Upper lobe of left lung (tissue), 6 donors: ENCODE data around the gene LRG1. TPM values are rescaled to one million over a fixed set of nuclear protein-coding genes. Genes with fewer than 3 reads are reported as not detected.
"Not testable (repeated sequence)": the region's sequence is repeated elsewhere in the genome, so short reads cannot be mapped to it uniquely, and the experiment has no call there.

Source experiments
- ATAC-seq, 2 donors: fragments of 200-7000 bp; cut with Tn5 transposase; one replicate each; pipeline ENCODE4 v1.9.1; 2022; ENCODE audit warnings: mild to moderate bottlenecking in 2 of 2, moderate library complexity in 2 of 2; ENCODE audit not compliant: low FRiP score in 2 of 2
- DNase-seq, 2 donors: peaks; one replicate each; pipeline ENCODE4 v3.0.0-alpha.2; 2019 to 2020
- H3K27ac ChIP-seq, 4 donors: fragments of 200-600 bp; sonication (generic); one replicate each; pipeline ENCODE4 v1.5.1; 2016 to 2019
- H3K27me3 ChIP-seq, 4 donors: fragments of 200-600 bp; sonication (generic); one replicate each; pipeline ENCODE4 v1.5.1; 2017 to 2019
- H3K36me3 ChIP-seq, 4 donors: fragments of 200-600 bp; sonication (generic); one replicate each; pipeline ENCODE4 v1.5.1; 2016 to 2019
- H3K4me1 ChIP-seq, 4 donors: fragments of 200-600 bp; sonication (generic); one replicate each; pipeline ENCODE4 v1.5.1; 2018 to 2019
- H3K4me3 ChIP-seq, 4 donors: fragments of 200-600 bp; sonication (generic); one replicate each; pipeline ENCODE4 v1.5.1; 2017 to 2019; ENCODE audit warnings: mild to moderate bottlenecking in 2 of 4, moderate library complexity in 1 of 4
- H3K9me3 ChIP-seq, 4 donors: fragments of 200-600 bp; sonication (generic); one replicate each; pipeline ENCODE4 v1.5.1; 2018 to 2019
- CTCF ChIP-seq, 6 experiments: fragments of 450-650 bp in 4 of 6; fragments of 200-600 bp in 2 of 6; sonication (generic) in 2 of 6; IDR thresholded peaks; one replicate each; pipeline ENCODE4 v1.5.1; 2016 to 2019; ENCODE audit warnings: antibody characterized with exemption in 6 of 6
- EP300 ChIP-seq, 4 donors: sonication (generic); formaldehyde crosslinking; IDR thresholded peaks; one replicate each; pipeline ENCODE4 v1.5.1; 2017; ENCODE audit warnings: antibody characterized with exemption in 4 of 4, control low read depth in 2 of 4
- POLR2A ChIP-seq, 4 donors: fragments of 450-650 bp; IDR thresholded peaks; one replicate each; pipeline ENCODE4 v1.5.1; 2016 to 2017; ENCODE audit warnings: antibody characterized with exemption in 4 of 4, mild to moderate bottlenecking in 2 of 4
- POLR2AphosphoS5 ChIP-seq, 2 donors: sonication (generic); formaldehyde crosslinking; IDR thresholded peaks; one replicate each; pipeline ENCODE4 v1.5.1; 2017; ENCODE audit warnings: antibody characterized with exemption in 2 of 2
- WGBS, 2 donors: methylation state at CpG; one replicate each; pipeline ENCODE4 v1.1.5; 2017 to 2018; 5-methylcytosine and 5-hydroxymethylcytosine counted together
- total RNA-seq, 6 donors: library from RNA; depleted of rRNA in 4 of 6; stranded (reverse); fragments of >200 nt in 4 of 6; gene quantifications; one replicate each; pipeline versions ENCODE4 v1.1.0 to v1.2.1, GENCODE V29; 2016 to 2021
- donor health status: DM: no; HTN: no; CAD: no; lungs with moderate emphysema.
- donor health status: DM: no; HTN: yes; CAD: no; lungs with severe emphysema.

LRG1 gene
- total RNA-seq, 6 donors from 2014 or later: 7.3 to 19.9 (median 12.2) TPM

- Histone ChIP-seq H3K27ac (no peak overlapping the region), H3K4me3 (no peak overlapping the region), H3K9me3 (no peaks in the 10 kb centered on the region), H3K4me1 (no peaks in the 10 kb centered on the region), H3K36me3 (no peaks in the 10 kb centered on the region), H3K27me3 (no peaks in the 10 kb centered on the region)
- no peak for DNase-seq
- TF ChIP-seq POLR2AphosphoS5 (IDR thresholded peaks at IDR 0.05) (no peak), CTCF (IDR thresholded peaks at IDR 0.05) (no peak), POLR2A (IDR thresholded peaks at IDR 0.05) (no peak), EP300 (IDR thresholded peaks at IDR 0.05) (no peak)
- ATAC-seq: no peak
- WGBS, 2 donors: 78 to 86% methylated on average over 11 to 15 of the region's 15 CpGs
These were observed 11.0 kb downstream of the LRG1 start for GRCh38 chr19:4528843-4529242.

- not testable (repeated sequence) for H3K27me3 ChIP-seq, H3K27ac ChIP-seq, ATAC-seq, H3K9me3 ChIP-seq, DNase-seq, H3K36me3 ChIP-seq, H3K4me3 ChIP-seq, H3K4me1 ChIP-seq
- 90 to 91% methylated on average over 8 of the region's 8 CpGs for WGBS, 2 donors
These were observed 12.5 kb downstream of the LRG1 start for GRCh38 chr19:4527377-4527776.

GRCh38 chr19:4525563-4526002 lies 14.3 kb downstream of the LRG1 start:
- Histone ChIP-seq H3K36me3 (no peaks in the 10 kb centered on the region), H3K27ac (no peak overlapping the region), H3K4me3 (no peak overlapping the region), H3K4me1 (no peaks in the 10 kb centered on the region), H3K9me3 (no peaks in the 10 kb centered on the region), H3K27me3 (no peaks in the 10 kb centered on the region)
- ATAC-seq (no peak), DNase-seq (no peak)
- WGBS, 2 donors: 55 to 67% methylated on average over 18 to 20 of the region's 23 CpGs
- TF ChIP-seq POLR2AphosphoS5 (IDR thresholded peaks at IDR 0.05) (no peak), EP300 (IDR thresholded peaks at IDR 0.05) (no peak), POLR2A (IDR thresholded peaks at IDR 0.05) (no peak), CTCF (IDR thresholded peaks at IDR 0.05) (no peak)

- Histone ChIP-seq H3K9me3 (no peaks in the 10 kb centered on the region), H3K36me3 (no peaks in the 10 kb centered on the region), H3K4me3 (no peak overlapping the region), H3K4me1 (no peaks in the 10 kb centered on the region), H3K27me3 (no peaks in the 10 kb centered on the region), H3K27ac (no peak overlapping the region)
- peak; percentile 56 to 69 for ATAC-seq
- TF ChIP-seq CTCF (IDR thresholded peaks at IDR 0.05) (peak; percentile 29 to 61 (median 50)), POLR2AphosphoS5 (IDR thresholded peaks at IDR 0.05) (no peak), POLR2A (IDR thresholded peaks at IDR 0.05) (no peak)
- peak in 1 of 2 donors; percentile 85 for DNase-seq
- WGBS, 2 donors: 66 to 83% methylated on average over 20 of the region's 23 CpGs
These were observed 14.9 kb downstream of the LRG1 start for GRCh38 chr19:4524808-4525562.

DNA sequence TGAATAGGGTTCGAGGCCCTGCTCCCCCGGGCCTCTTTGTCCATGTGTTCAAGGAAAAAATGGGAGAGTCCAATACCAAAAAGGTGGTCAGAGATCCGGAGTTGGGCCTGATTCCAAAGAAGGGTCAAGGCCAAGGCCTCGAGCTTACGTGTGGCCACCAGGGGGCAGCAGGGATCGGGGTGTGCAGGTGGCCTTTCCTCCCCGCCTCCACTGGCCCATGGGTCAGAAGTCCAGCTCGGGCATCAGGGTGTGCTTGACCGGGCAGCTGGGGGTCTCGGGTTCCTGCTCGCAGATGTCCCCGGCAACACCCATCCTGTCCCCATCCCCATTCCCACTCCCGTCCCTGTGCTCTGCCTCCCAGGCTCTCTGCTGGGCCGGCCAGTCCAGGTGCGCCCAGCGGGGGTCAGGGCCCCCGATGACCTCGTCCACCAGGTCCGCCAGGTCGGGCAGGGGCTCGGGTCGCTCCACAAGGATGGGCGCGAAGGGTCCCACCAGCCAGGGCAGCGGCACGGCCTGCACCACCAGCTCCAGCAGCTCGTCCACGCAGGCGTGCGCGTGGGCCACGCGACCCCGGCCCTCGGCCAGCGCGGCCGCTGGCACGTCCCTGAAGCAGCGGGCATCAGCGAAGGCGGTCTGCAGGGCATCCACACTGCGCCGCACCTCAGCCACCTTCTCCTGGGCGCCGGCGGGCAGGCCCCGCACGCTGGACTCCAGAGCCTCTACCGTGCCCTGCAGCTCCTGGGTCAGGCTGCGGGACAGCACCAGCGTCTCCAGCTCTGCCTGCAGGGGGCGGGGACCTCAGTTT lies 16.3 kb downstream of the LRG1 start:
- TF ChIP-seq EP300 (IDR thresholded peaks at IDR 0.05) (no peak), CTCF (IDR thresholded peaks at IDR 0.05) (peak; percentile 54 to 65 (median 62)), POLR2A (IDR thresholded peaks at IDR 0.05) (no peak), POLR2AphosphoS5 (IDR thresholded peaks at IDR 0.05) (no peak)
- Histone ChIP-seq H3K27me3 (no peaks in the 10 kb centered on the region), H3K9me3 (no peaks in the 10 kb centered on the region), H3K36me3 (no peaks in the 10 kb centered on the region), H3K4me3 (no peak overlapping the region), H3K27ac (no peak overlapping the region), H3K4me1 (no peaks in the 10 kb centered on the region)
- DNase-seq (peak; percentile 69 to 79), ATAC-seq (peak; percentile 46 to 59)
- WGBS, 2 donors: 45 to 79% methylated on average over 12 to 31 of the region's 53 CpGs
